ENCODE measurements around the gene JAGN1.
A peak's percentile ranks its signal among the peaks of the same experiment; 100 is the strongest.
"Not testable (repeated sequence)": the region's sequence is repeated elsewhere in the genome, so short reads cannot be mapped to it uniquely, and the experiment has no call there.

The JAGN1 gene

GRCh38 chr3:9918261-9919038 lies 28.0 kb downstream of the JAGN1 start:
- no peak for DNase-seq

- no peak for DNase-seq
Observed at GRCh38 chr3:9928158-9928557, 37.7 kb downstream of the JAGN1 start.

- no peak for DNase-seq
Observed at GRCh38 chr3:9930804-9931418, 40.5 kb downstream of the JAGN1 start.

- no peak for DNase-seq
Observed at GRCh38 chr3:9932535-9932842, 42.1 kb downstream of the JAGN1 start.

GRCh38 chr3:9932843-9933560 lies 42.6 kb downstream of the JAGN1 start:
- peak; percentile 88 for DNase-seq

- DNase-seq, result peak; percentile 97
Observed at GRCh38 chr3:9933561-9934234, 43.3 kb downstream of the JAGN1 start, which contains the start of gene CRELD1. CRELD1 (plus strand) TSS chr3:9933834; CDS start chr3:9934439, 605 bp downstream.

GRCh38 chr3:9934235-9934621 lies 43.8 kb downstream of the JAGN1 start:
- peak; percentile 28 for DNase-seq

- no peak for DNase-seq
Observed at GRCh38 chr3:9934993-9935392, 44.6 kb downstream of the JAGN1 start.

GRCh38 chr3:9935966-9936510 lies 45.6 kb downstream of the JAGN1 start:
- DNase-seq, result no peak

- no peak for DNase-seq
Observed at GRCh38 chr3:9937486-9938238, 47.3 kb downstream of the JAGN1 start.

GRCh38 chr3:9938966-9939365 lies 48.6 kb downstream of the JAGN1 start:
- DNase-seq, result no peak

- DNase-seq, result not testable (repeated sequence)
Observed at GRCh38 chr3:9939906-9940305, 49.5 kb downstream of the JAGN1 start.

- DNase-seq, result no peak
Observed at GRCh38 chr3:9940746-9941145, 50.3 kb downstream of the JAGN1 start.

GRCh38 chr3:9942164-9942563 lies 51.8 kb downstream of the JAGN1 start:
- no peak for DNase-seq

- no peak for DNase-seq
Observed at GRCh38 chr3:9942934-9943690, 52.7 kb downstream of the JAGN1 start.
